Astrocyte (in vitro differentiated cells and primary cell): ENCODE data around the gene WDR73.

Experiments used
- CTCF ChIP-seq: IDR thresholded peaks from 2 replicates; pipeline ENCODE4 v1.5.1; 2011; ENCODE audit warnings: low read depth, mild to moderate bottlenecking, inconsistent platforms, low read length, moderate library complexity; ENCODE audit not compliant: insufficient read depth
- EZH2 ChIP-seq: IDR thresholded peaks from 2 replicates; pipeline ENCODE4 v1.6.1; 2012; ENCODE audit warnings: mild to moderate bottlenecking, low read length, inconsistent platforms; ENCODE audit not compliant: insufficient read depth

- TF ChIP-seq CTCF: no peak
- TF ChIP-seq EZH2: no peak
Observed at GRCh38 chr15:84653584-84653909, 536 bp downstream of the WDR73 start.
